ENCODE data around the gene IL25. TPM values are rescaled to one million over a fixed set of nuclear protein-coding genes. Genes with fewer than 3 reads are reported as not detected.
A peak's percentile ranks its signal among the peaks of the same experiment; 100 is the strongest.

Gene IL25
- polyA plus RNA-seq, 3 donors: not detected

- DNase-seq (ENCODE audit: low read depth in 3 of 3, low spot score in 2 of 3): peak; percentile 77 to 86 (median 83)
These were observed 19.8 kb upstream of the IL25 start, which contains the start of gene SLC22A17 for GRCh38 chr14:23352506-23353432. Gene SLC22A17, minus strand, starts transcription at chr14:23352887.

DNA sequence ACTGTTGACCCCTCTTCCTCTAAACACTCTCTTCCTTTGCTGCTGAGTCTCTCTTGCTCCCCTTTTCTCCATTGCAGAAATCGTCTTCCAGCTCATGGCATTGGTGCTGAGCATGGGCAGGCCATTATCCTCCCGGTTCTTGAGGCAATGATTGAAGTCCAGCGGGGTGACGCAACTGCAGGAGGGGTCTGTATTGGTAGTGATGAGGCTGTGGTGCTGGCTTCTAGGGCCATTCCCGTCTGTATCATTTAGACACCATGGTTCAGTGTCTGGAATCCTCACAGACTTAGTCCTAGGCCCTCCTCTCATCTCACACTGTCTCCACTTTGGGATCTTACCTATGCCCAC lies 19.2 kb upstream of the IL25 start:
- DNase-seq (ENCODE audit: low read depth in 3 of 3, low spot score in 2 of 3): no peak

DNA sequence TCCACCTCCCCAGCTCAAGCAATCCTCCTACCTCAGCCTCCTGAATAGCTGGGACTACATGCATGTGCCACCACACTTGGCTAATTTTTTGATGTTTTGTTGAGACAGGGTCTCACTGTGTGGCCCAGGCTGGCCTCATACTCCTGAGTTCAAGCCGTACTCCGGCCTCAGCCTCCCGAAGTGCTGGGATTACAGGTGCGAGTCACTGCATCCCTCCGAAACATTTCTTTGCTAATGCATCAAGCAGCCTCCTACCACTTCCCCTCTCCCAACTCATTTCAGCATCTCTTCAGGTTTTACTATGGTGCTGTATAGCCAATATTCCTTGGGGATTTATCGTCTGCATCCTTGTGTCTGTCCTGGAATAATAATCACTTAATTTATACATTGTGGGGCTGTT lies 17.6 kb upstream of the IL25 start:
- DNase-seq (ENCODE audit: low read depth in 3 of 3, low spot score in 2 of 3): no peak

DNA sequence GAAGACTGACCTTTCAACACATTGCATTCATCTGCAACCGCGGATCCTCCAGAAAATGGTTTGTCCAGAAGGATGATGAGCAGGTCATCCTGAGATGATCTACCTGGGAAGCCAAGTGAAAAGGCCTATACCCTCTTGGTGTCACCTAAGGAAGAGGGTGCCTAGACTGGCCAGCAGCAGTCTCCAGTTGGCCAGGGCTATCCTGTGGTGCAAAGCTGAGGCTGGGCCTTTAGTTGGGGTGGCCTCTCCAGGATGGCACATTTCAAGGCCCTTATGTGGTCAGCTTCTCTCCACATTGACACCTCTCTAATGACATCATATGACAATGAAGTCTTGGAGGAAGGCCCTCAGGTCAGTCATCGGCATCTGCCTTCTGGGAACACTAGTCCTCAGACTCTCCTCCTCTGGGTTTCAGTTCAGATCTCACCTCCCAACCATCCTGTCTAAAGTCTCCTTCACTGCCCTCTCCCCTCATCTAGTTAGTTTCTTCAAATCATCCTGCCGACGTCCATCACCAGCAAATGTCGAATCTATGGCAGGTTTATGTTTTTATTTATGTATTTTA lies 16.7 kb upstream of the IL25 start:
- no peak for DNase-seq (ENCODE audit: low read depth in 3 of 3, low spot score in 2 of 3)

GRCh38 chr14:23356662-23357061 lies 15.9 kb upstream of the IL25 start:
- DNase-seq (ENCODE audit: low read depth in 3 of 3, low spot score in 2 of 3): no peak

- no peak for DNase-seq (ENCODE audit: low read depth in 3 of 3, low spot score in 2 of 3)
These were observed 15.3 kb upstream of the IL25 start for GRCh38 chr14:23357261-23357660.

- no peak for DNase-seq (ENCODE audit: low read depth in 3 of 3, low spot score in 2 of 3)
These were observed 14.6 kb upstream of the IL25 start for GRCh38 chr14:23358042-23358441.

DNA sequence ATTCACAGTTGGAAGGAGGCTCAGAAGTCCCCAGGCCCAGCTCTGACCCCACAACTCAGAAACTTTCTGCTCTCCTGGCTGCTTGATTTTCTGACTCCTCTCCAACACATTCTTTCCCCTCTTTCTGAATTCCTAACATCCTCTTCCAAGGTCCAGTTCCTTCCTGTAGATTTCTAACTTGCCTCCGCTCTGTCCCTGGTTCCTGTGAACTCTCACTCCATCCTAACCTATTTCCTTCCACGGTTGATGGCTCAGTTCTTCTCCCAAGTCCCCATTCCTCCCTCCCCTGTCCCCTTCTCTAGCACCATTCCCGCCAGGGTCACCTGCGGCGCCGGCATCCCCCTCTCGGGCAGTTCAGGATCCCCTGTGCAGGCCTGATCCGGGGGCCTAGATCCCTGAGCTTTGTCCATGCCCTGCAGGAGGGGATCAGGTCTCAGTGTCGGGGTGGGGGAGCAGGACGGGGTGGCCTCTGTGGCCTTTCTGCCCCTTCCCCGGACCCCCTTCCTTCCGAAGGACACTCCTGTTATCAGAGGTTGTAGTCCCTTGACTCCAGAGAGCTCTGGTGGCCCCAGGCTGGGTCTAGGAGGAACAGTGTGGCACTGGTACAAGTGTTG lies 13.9 kb upstream of the IL25 start:
- DNase-seq (ENCODE audit: low read depth in 3 of 3, low spot score in 2 of 3): no peak

GRCh38 chr14:23359167-23359626 lies 13.4 kb upstream of the IL25 start:
- no peak for DNase-seq (ENCODE audit: low read depth in 3 of 3, low spot score in 2 of 3)

- DNase-seq (ENCODE audit: low read depth in 3 of 3, low spot score in 2 of 3): no peak
These were observed 12.7 kb upstream of the IL25 start for GRCh38 chr14:23359722-23360447.

DNA sequence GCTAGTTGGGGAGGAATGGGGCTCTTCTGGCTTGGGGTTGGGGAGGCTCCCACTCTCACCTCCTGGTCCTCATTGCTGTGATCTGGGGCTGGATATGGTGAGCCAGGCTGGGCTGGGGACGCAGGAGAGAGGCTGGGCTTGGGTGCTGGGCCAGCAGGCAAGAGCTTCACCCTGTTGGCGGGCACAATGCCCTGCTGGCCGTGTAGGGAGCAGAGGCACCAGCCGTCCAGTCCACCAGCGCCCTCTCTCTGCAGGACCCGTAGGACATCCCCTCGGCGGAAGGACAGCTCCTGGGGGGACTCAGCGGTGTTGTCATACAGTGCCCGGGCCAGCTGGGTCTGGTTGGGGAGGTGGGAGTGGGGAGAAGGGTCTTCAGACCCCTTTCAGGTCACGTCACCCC lies 12.1 kb upstream of the IL25 start:
- no peak for DNase-seq (ENCODE audit: low read depth in 3 of 3, low spot score in 2 of 3)

DNA sequence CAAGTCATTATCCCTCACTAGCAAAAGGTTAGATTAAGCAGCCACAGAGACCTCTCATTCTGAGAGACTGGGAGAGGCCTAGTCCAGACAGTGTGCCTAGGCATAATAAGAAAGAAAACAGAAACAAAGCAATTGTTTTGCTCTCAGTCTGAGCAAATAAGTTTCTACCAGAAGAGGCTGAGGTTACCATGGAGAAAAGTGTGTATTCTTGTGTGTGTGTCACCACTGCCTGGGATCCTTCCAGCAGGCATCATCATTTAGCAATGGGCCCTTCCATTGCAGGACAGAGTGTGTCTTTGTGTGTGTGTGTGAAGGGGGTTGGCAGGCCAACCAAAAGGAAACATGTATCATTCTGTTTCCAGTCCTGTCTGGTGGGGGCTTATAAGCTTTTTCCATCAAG lies 11.3 kb upstream of the IL25 start:
- DNase-seq (ENCODE audit: low read depth in 3 of 3, low spot score in 2 of 3): no peak

DNA sequence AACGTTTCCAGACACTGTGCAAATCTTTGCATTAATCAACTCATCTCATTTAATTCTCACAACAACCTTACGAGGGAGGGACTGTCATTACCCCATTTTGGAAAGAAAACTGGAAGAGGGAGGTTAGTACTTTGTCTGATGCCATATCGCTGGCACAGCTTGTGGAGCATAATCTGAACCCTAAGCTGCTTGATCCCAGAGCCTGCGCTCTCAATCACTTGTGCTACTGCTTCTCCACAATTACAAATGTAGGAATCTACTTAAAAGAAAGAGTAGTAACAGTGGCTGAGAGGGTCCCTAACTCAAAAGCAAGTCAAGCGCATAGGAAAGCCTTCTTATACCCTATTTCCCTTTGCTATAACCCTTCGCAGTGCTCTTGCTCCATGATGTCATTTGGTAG lies 10.8 kb upstream of the IL25 start:
- no peak for DNase-seq (ENCODE audit: low read depth in 3 of 3, low spot score in 2 of 3)

DNA sequence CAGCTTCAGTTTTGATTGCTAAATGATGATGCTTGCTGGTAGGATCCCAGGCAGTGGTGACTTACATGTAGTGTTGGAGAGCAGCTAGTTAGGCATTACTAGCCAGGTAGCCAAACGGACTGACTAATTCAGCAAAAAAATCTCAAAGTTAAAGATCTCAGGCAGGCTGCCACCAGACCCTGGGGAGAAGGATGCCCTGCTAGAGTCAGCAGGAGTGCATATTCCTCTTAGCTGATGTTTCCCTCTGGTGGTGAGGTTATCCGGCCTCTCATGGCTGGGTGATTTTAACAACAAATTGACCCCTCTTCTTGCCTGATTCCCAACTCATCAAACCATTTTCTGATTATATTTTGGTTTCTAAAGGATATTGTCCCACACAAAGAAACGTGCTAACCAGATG lies 10.4 kb upstream of the IL25 start:
- DNase-seq (ENCODE audit: low read depth in 3 of 3, low spot score in 2 of 3): no peak

- DNase-seq (ENCODE audit: low read depth in 3 of 3, low spot score in 2 of 3): no peak
These were observed 8.2 kb upstream of the IL25 start for GRCh38 chr14:23364164-23365035.

- DNase-seq (ENCODE audit: low read depth in 3 of 3, low spot score in 2 of 3): no peak
These were observed 7.4 kb upstream of the IL25 start, which contains the start of gene EFS for GRCh38 chr14:23365036-23365731. Gene EFS, minus strand, starts transcription at chr14:23365172. Its CDS starts 147 bp downstream, at chr14:23365025.

GRCh38 chr14:23365732-23366425 lies 6.7 kb upstream of the IL25 start:
- DNase-seq (ENCODE audit: low read depth in 3 of 3, low spot score in 2 of 3): peak in 2 of 3 donors; percentile 89 to 91

DNA sequence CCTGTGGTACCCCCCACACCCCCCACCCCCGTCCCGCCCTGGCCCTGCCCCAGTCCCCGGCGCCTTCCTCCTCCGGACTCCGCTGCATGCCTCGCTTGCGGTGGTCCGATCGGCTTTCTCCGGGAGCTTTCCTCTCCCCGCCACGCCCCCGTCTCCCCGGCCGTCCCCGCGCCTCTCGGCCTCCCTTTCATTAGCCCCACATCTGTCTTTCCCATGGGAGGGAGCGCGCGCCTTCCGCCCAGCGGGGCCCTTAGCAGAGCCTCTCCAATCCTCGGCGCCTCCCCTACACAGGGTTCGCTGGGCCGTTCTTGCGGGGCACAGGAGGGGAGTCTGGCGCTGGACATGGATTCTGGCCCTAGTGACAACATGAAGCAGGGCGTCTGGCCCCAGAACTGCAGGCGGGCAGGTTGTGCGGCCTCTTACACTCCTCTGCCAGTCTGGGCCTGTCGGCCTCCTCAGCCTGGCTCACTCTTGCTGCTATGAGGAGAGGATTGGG lies 6.1 kb upstream of the IL25 start:
- DNase-seq (ENCODE audit: low read depth in 3 of 3, low spot score in 2 of 3): peak in 1 of 3 donors; percentile 73

- DNase-seq (ENCODE audit: low read depth in 3 of 3, low spot score in 2 of 3): no peak
These were observed 2.4 kb upstream of the IL25 start for GRCh38 chr14:23370221-23370620.

Measured in right renal cortex interstitium (tissue), 3 donors.